Measurements from ENCODE around the gene ESPNL. TPM values are rescaled to one million over a fixed set of nuclear protein-coding genes. Genes with fewer than 3 reads are reported as not detected.

Gene ESPNL
- total RNA-seq, 1 experiment from 2014 or later: 1.1 TPM

DNA sequence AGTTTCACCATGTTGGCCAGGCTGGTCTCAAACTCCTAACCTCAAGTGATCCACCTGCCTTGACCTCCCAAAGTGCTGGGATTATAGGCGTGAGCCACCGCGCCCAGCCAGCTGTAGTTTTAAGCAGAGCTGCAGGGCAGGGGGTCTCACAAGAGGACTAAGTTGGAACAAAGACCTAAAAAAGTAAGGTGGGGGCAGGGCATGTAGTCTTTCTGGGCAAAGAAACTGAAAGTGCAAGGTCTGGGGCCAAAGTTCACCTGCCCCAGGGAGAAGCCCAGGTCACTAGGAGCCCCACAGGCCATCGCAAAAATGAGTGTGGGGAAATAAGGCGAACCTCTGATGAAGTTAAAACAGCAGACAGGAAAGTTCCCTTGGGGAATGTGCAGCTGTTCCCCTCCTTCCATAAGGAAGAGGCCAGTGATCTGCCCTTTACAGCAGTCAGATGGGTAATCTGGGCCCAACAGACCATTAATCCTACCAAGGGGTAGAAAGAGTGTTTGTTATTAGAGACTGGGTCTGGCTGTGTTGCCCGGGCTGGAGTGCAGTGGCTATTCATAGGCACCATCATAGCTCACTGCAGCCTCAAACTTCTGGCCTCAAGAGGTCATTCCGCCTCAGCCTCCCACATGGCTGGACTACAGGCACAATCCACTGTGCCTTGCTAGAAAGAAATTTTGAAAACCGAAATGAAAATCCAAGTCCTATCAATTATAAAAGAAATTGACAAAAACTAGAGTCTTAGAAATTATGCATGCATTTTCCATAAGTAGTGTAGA is 36.5 kb upstream of the ESPNL start:
- Mint-ChIP-seq H3K27me3 (ENCODE audit: low read depth) (no peaks in the 10 kb centered on the region), H3K27ac (peak overlapping the region; percentile 45; the same call in 1 of the 2 replicates), H3K36me3 (peaks cover 49% of the 10 kb centered on the region), H3K4me3 (no peak overlapping the region), H3K9me3 (peaks cover 5% of the 10 kb centered on the region), H3K4me1 (peaks cover 33% of the 10 kb centered on the region)
- ATAC-seq (no peak), DNase-seq (ENCODE audit: low spot score) (no peak)
- TF ChIP-seq CREB1 (CRISPR knock-in tag; IDR thresholded peaks at IDR 0.05) (no peak), ETV6 (CRISPR knock-in tag; IDR thresholded peaks at IDR 0.05) (no peak), JAZF1 (CRISPR knock-in tag; IDR thresholded peaks at IDR 0.05) (no peak), IRF2 (CRISPR knock-in tag; IDR thresholded peaks at IDR 0.05; ENCODE audit: borderline replicate concordance, low read depth) (no peak), CREM (CRISPR knock-in tag; IDR thresholded peaks at IDR 0.05) (no peak)
- TF ChIP-seq, protein P1, sequence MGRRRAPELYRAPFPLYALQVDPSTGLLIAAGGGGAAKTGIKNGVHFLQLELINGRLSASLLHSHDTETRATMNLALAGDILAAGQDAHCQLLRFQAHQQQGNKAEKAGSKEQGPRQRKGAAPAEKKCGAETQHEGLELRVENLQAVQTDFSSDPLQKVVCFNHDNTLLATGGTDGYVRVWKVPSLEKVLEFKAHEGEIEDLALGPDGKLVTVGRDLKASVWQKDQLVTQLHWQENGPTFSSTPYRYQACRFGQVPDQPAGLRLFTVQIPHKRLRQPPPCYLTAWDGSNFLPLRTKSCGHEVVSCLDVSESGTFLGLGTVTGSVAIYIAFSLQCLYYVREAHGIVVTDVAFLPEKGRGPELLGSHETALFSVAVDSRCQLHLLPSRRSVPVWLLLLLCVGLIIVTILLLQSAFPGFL (CRISPR knock-in tag; IDR thresholded peaks at IDR 0.05; ENCODE audit: borderline replicate concordance): no peak
- TF ChIP-seq, protein P2, sequence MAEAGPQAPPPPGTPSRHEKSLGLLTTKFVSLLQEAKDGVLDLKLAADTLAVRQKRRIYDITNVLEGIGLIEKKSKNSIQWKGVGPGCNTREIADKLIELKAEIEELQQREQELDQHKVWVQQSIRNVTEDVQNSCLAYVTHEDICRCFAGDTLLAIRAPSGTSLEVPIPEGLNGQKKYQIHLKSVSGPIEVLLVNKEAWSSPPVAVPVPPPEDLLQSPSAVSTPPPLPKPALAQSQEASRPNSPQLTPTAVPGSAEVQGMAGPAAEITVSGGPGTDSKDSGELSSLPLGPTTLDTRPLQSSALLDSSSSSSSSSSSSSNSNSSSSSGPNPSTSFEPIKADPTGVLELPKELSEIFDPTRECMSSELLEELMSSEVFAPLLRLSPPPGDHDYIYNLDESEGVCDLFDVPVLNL (CRISPR knock-in tag; IDR thresholded peaks at IDR 0.05; ENCODE audit: borderline replicate concordance, low read depth): no peak
- TF ChIP-seq, protein P3, sequence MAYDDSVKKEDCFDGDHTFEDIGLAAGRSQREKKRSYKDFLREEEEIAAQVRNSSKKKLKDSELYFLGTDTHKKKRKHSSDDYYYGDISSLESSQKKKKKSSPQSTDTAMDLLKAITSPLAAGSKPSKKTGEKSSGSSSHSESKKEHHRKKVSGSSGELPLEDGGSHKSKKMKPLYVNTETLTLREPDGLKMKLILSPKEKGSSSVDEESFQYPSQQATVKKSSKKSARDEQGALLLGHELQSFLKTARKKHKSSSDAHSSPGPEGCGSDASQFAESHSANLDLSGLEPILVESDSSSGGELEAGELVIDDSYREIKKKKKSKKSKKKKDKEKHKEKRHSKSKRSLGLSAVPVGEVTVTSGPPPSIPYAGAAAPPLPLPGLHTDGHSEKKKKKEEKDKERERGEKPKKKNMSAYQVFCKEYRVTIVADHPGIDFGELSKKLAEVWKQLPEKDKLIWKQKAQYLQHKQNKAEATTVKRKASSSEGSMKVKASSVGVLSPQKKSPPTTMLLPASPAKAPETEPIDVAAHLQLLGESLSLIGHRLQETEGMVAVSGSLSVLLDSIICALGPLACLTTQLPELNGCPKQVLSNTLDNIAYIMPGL (CRISPR knock-in tag; IDR thresholded peaks at IDR 0.05): no peak
- POLR2A ChIA-PET: no interaction called here
- CTCF ChIA-PET: no interaction called here

DNA sequence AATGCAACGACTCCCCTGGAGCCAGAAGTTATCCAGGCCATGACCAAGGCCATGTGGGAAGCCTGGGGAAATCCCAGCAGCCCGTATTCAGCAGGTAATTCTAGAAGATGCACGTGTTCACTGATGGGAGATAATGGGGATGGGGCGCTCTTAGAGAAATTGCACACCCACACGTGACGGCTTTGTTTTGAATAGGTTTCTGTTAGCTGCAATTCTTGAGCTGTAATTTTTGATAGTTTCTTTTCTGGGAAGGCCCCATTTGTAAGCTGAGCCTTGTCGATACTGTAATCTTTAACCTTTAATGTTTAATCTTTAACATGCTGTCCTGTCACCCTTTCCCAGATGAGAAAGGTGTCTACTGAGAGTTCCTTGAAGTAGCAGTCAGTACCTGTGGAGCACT is 35.8 kb upstream of the ESPNL start:
- H3K36me3 Mint-ChIP-seq: peaks cover 52% of the 10 kb centered on the region
- H3K4me1 Mint-ChIP-seq: peaks cover 31% of the 10 kb centered on the region
- peaks cover under 1% of the 10 kb centered on the region; the same call in 1 of the 2 replicates for H3K9me3 Mint-ChIP-seq
- TF ChIP-seq, protein P4, sequence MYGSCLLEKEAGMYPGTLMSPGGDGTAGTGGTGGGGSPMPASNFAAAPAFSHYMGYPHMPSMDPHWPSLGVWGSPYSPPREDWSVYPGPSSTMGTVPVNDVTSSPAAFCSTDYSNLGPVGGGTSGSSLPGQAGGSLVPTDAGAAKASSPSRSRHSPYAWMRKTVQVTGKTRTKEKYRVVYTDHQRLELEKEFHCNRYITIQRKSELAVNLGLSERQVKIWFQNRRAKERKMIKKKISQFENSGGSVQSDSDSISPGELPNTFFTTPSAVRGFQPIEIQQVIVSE (CRISPR knock-in tag; IDR thresholded peaks at IDR 0.05; ENCODE audit: borderline replicate concordance): no peak
- TF ChIP-seq ZNF671 (CRISPR knock-in tag; IDR thresholded peaks at IDR 0.05): no peak
- no peak for TF ChIP-seq TEAD1 (CRISPR knock-in tag; IDR thresholded peaks at IDR 0.05)
- TF ChIP-seq, protein P5, sequence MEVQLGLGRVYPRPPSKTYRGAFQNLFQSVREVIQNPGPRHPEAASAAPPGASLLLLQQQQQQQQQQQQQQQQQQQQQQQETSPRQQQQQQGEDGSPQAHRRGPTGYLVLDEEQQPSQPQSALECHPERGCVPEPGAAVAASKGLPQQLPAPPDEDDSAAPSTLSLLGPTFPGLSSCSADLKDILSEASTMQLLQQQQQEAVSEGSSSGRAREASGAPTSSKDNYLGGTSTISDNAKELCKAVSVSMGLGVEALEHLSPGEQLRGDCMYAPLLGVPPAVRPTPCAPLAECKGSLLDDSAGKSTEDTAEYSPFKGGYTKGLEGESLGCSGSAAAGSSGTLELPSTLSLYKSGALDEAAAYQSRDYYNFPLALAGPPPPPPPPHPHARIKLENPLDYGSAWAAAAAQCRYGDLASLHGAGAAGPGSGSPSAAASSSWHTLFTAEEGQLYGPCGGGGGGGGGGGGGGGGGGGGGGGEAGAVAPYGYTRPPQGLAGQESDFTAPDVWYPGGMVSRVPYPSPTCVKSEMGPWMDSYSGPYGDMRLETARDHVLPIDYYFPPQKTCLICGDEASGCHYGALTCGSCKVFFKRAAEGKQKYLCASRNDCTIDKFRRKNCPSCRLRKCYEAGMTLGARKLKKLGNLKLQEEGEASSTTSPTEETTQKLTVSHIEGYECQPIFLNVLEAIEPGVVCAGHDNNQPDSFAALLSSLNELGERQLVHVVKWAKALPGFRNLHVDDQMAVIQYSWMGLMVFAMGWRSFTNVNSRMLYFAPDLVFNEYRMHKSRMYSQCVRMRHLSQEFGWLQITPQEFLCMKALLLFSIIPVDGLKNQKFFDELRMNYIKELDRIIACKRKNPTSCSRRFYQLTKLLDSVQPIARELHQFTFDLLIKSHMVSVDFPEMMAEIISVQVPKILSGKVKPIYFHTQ (CRISPR knock-in tag; IDR thresholded peaks at IDR 0.05): no peak
- TF ChIP-seq IRF2 (CRISPR knock-in tag; IDR thresholded peaks at IDR 0.05; ENCODE audit: borderline replicate concordance, low read depth): no peak
- no peak for TF ChIP-seq ZNF423 (CRISPR knock-in tag; IDR thresholded peaks at IDR 0.05)
- TF ChIP-seq, protein P6, sequence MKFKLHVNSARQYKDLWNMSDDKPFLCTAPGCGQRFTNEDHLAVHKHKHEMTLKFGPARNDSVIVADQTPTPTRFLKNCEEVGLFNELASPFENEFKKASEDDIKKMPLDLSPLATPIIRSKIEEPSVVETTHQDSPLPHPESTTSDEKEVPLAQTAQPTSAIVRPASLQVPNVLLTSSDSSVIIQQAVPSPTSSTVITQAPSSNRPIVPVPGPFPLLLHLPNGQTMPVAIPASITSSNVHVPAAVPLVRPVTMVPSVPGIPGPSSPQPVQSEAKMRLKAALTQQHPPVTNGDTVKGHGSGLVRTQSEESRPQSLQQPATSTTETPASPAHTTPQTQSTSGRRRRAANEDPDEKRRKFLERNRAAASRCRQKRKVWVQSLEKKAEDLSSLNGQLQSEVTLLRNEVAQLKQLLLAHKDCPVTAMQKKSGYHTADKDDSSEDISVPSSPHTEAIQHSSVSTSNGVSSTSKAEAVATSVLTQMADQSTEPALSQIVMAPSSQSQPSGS (CRISPR knock-in tag; IDR thresholded peaks at IDR 0.05; ENCODE audit: borderline replicate concordance, low read depth): no peak
- no peak for TF ChIP-seq ZNF121 (CRISPR knock-in tag; IDR thresholded peaks at IDR 0.05)
- TF ChIP-seq, protein P7, sequence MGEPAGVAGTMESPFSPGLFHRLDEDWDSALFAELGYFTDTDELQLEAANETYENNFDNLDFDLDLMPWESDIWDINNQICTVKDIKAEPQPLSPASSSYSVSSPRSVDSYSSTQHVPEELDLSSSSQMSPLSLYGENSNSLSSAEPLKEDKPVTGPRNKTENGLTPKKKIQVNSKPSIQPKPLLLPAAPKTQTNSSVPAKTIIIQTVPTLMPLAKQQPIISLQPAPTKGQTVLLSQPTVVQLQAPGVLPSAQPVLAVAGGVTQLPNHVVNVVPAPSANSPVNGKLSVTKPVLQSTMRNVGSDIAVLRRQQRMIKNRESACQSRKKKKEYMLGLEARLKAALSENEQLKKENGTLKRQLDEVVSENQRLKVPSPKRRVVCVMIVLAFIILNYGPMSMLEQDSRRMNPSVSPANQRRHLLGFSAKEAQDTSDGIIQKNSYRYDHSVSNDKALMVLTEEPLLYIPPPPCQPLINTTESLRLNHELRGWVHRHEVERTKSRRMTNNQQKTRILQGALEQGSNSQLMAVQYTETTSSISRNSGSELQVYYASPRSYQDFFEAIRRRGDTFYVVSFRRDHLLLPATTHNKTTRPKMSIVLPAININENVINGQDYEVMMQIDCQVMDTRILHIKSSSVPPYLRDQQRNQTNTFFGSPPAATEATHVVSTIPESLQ (CRISPR knock-in tag; IDR thresholded peaks at IDR 0.05): no peak
- TF ChIP-seq, protein P1 (CRISPR knock-in tag; IDR thresholded peaks at IDR 0.05; ENCODE audit: borderline replicate concordance): no peak
- no peak for TF ChIP-seq ZNF232 (CRISPR knock-in tag; IDR thresholded peaks at IDR 0.05)
- no peak for TF ChIP-seq NR2C2 (CRISPR knock-in tag; IDR thresholded peaks at IDR 0.05)
- TF ChIP-seq JAZF1 (CRISPR knock-in tag; IDR thresholded peaks at IDR 0.05): no peak
- no peak for TF ChIP-seq MYBL2 (CRISPR knock-in tag; IDR thresholded peaks at IDR 0.05)
- no peak overlapping the region; the same call in 1 of the 2 replicates for H3K27ac Mint-ChIP-seq
- ATAC-seq (no peak), DNase-seq (ENCODE audit: low spot score) (no peak)
- no peak overlapping the region for H3K4me3 Mint-ChIP-seq
- no peaks in the 10 kb centered on the region for H3K27me3 Mint-ChIP-seq (ENCODE audit: low read depth)
- CTCF ChIA-PET: no interaction called here
- POLR2A ChIA-PET: no interaction called here

Data from WTC11 (cell line).